CD4-positive, alpha-beta T cell (primary cell): ENCODE results near the gene DSEL. TPM values are rescaled to one million over a fixed set of nuclear protein-coding genes. Genes with fewer than 3 reads are reported as not detected.

ENCODE experiments used
- ATAC-seq: fragments of 200-7000 bp; cut with Tn5 transposase; one replicate; pipeline ENCODE4 v1.10.0; 2022; ENCODE audit warnings: mild to moderate bottlenecking; ENCODE audit not compliant: poor library complexity
- CTCF ChIA-PET: fragments of 350-600 bp; sonication (Branson Sonifier 250); formaldehyde crosslinking; loops from one replicate; lab custom pipeline; 2021; ENCODE audit warnings: antibody characterized with exemption, inconsistent platforms; lab: Charles Lee
- POLR2A ChIA-PET: fragments of 350-600 bp; sonication (Branson Sonifier 250); formaldehyde crosslinking; loops from one replicate; lab custom pipeline; 2021; ENCODE audit warnings: antibody characterized with exemption, inconsistent platforms; lab: Charles Lee
- DNase-seq, 14 experiments: peaks; one replicate each; pipeline ENCODE4 v3.0.0-alpha.2; 2013 to 2020; ENCODE audit warnings: mixed read lengths in 2 of 14
- H3K27ac ChIP-seq, 2 donors: one replicate each; pipeline versions ENCODE4 v1.5.1 to v1.7.0; 2013; ENCODE audit warnings: low read length in 2 of 2, low read depth in 1 of 2, mild to moderate bottlenecking in 1 of 2
- H3K27me3 ChIP-seq, 2 experiments: 1 replicate in 1 of 2; 2 replicates in 1 of 2; pipeline versions ENCODE4 v1.6.1 to v1.7.0; 2013; ENCODE audit warnings: low read length in 2 of 2, control low read depth in 1 of 2, mild to moderate bottlenecking in 1 of 2, moderate library complexity in 1 of 2; ENCODE audit not compliant: insufficient read depth in 2 of 2, control insufficient read depth in 1 of 2
- H3K36me3 ChIP-seq: one replicate; pipeline ENCODE4 v1.6.1; 2013; ENCODE audit warnings: low read length, control low read depth; ENCODE audit not compliant: insufficient read depth
- H3K4me1 ChIP-seq: one replicate; pipeline ENCODE4 v1.6.1; 2013; ENCODE audit warnings: low read length, control low read depth; ENCODE audit not compliant: insufficient read depth
- H3K4me3 ChIP-seq: one replicate; pipeline ENCODE4 v1.5.1; 2013; ENCODE audit warnings: mild to moderate bottlenecking, low read length, moderate library complexity
- H3K9me3 ChIP-seq, 2 experiments: 1 replicate in 1 of 2; 2 replicates in 1 of 2; pipeline versions ENCODE4 v1.6.1 to v1.7.0; 2013; ENCODE audit warnings: low read length in 2 of 2, mild to moderate bottlenecking in 2 of 2, control low read depth in 1 of 2, moderate library complexity in 1 of 2; ENCODE audit not compliant: control insufficient read depth in 1 of 2, insufficient read depth in 1 of 2
- H3K27ac Mint-ChIP-seq: one replicate; pipeline ENCODE4 v1.8.0; 2020; ENCODE audit warnings: mixed read lengths
- H3K27me3 Mint-ChIP-seq: one replicate; pipeline ENCODE4 v1.8.0; 2021; ENCODE audit warnings: mixed read lengths
- H3K36me3 Mint-ChIP-seq: one replicate; pipeline ENCODE4 v1.8.0; 2021; ENCODE audit warnings: low read depth, mixed read lengths
- H3K4me1 Mint-ChIP-seq: one replicate; pipeline ENCODE4 v1.8.0; 2021; ENCODE audit warnings: low read depth, mixed read lengths
- H3K4me3 Mint-ChIP-seq: one replicate; pipeline ENCODE4 v1.8.0; 2020; ENCODE audit warnings: mild to moderate bottlenecking, mixed read lengths
- H3K9me3 Mint-ChIP-seq: one replicate; pipeline ENCODE4 v1.8.0; 2020; ENCODE audit warnings: mixed read lengths
- CTCF ChIP-seq: fragments of 200-600 bp; IDR thresholded peaks from one replicate; pipeline ENCODE4 v1.8.0; 2022; ENCODE audit warnings: antibody characterized with exemption, mild to moderate bottlenecking
- intact Hi-C, 2 experiments: fragments of 100-400 bp; cut with DNase I in 1 of 2; cut with micrococcal nuclease in 1 of 2; formaldehyde crosslinking; loops; one replicate each; pipeline versions ENCODE4 v1.15.1 to v1.9.0; 2023 to 2025; cut with DNase I, micrococcal nuclease
- total RNA-seq, 174 experiments: library from RNA in 2 of 174; stranded (reverse) in 2 of 174; gene quantifications; one replicate each; pipeline ENCODE4 v1.2.3 and lab custom pipeline; 2021 to 2026

The DSEL gene
- total RNA-seq, 2 experiments from 2014 or later, result 0.52 to 0.53 TPM

GRCh38 chr18:67467188-67467587 is 49.3 kb downstream of the DSEL start:
- Histone ChIP-seq H3K27me3 (peaks cover 0 to 3% of the 10 kb centered on the region in 2 experiments), H3K36me3 (no peaks in the 10 kb centered on the region), H3K4me1 (no peaks in the 10 kb centered on the region), H3K27ac (no peak overlapping the region), H3K4me3 (no peak overlapping the region), H3K9me3 (no peaks in the 10 kb centered on the region)
- H3K4me1 Mint-ChIP-seq, result peaks cover 4% of the 10 kb centered on the region
- no peak overlapping the region for H3K27ac Mint-ChIP-seq
- TF ChIP-seq CTCF, result no peak
- peaks cover 2% of the 10 kb centered on the region for H3K9me3 Mint-ChIP-seq
- H3K4me3 Mint-ChIP-seq, result no peak overlapping the region
- ATAC-seq (no peak), DNase-seq (no peak)
- peaks cover 7% of the 10 kb centered on the region for H3K27me3 Mint-ChIP-seq
- POLR2A ChIA-PET, result no interaction called here
- intact Hi-C loops, result no loop called here
- CTCF ChIA-PET, result no interaction called here
- no peaks in the 10 kb centered on the region for H3K36me3 Mint-ChIP-seq

GRCh38 chr18:67464499-67464898 is 52.0 kb downstream of the DSEL start:
- no peak for DNase-seq
- no peak for TF ChIP-seq CTCF
- peaks cover 7% of the 10 kb centered on the region for H3K27me3 Mint-ChIP-seq
- H3K9me3 Mint-ChIP-seq, result peaks cover 2% of the 10 kb centered on the region
- Histone ChIP-seq H3K4me1 (no peaks in the 10 kb centered on the region), H3K27me3 (peaks cover 0 to 3% of the 10 kb centered on the region in 2 experiments), H3K27ac (no peak overlapping the region), H3K9me3 (no peaks in the 10 kb centered on the region), H3K4me3 (no peak overlapping the region), H3K36me3 (no peaks in the 10 kb centered on the region)
- peaks cover 4% of the 10 kb centered on the region for H3K4me1 Mint-ChIP-seq
- no peak for ATAC-seq
- no peaks in the 10 kb centered on the region for H3K36me3 Mint-ChIP-seq
- ChIA-PET POLR2A (no interaction called here), CTCF (no interaction called here)
- no peak overlapping the region for H3K4me3 Mint-ChIP-seq
- intact Hi-C loops, result no loop called here
- H3K27ac Mint-ChIP-seq, result no peak overlapping the region

GRCh38 chr18:67463829-67464228 is 52.7 kb downstream of the DSEL start:
- Histone ChIP-seq H3K4me3 (no peak overlapping the region), H3K27me3 (peaks cover 0 to 3% of the 10 kb centered on the region in 2 experiments), H3K36me3 (no peaks in the 10 kb centered on the region), H3K27ac (no peak overlapping the region), H3K4me1 (no peaks in the 10 kb centered on the region), H3K9me3 (no peaks in the 10 kb centered on the region)
- intact Hi-C loops, result no loop called here
- Mint-ChIP-seq H3K27me3 (peaks cover 7% of the 10 kb centered on the region), H3K9me3 (peaks cover 2% of the 10 kb centered on the region), H3K36me3 (no peaks in the 10 kb centered on the region), H3K4me1 (peaks cover 4% of the 10 kb centered on the region), H3K4me3 (no peak overlapping the region), H3K27ac (no peak overlapping the region)
- DNase-seq (no peak), ATAC-seq (no peak)
- ChIA-PET CTCF (no interaction called here), POLR2A (no interaction called here)
- TF ChIP-seq CTCF, result no peak
